CD4-positive, alpha-beta T cell treated with Interleukin-4 for 4 hours (primary cell): ENCODE data around the gene GUCY1A2.

Experiments
- DNase-seq: peaks from one replicate; pipeline ENCODE4 v3.0.0-alpha.2; 2020

The GUCY1A2 gene

DNA sequence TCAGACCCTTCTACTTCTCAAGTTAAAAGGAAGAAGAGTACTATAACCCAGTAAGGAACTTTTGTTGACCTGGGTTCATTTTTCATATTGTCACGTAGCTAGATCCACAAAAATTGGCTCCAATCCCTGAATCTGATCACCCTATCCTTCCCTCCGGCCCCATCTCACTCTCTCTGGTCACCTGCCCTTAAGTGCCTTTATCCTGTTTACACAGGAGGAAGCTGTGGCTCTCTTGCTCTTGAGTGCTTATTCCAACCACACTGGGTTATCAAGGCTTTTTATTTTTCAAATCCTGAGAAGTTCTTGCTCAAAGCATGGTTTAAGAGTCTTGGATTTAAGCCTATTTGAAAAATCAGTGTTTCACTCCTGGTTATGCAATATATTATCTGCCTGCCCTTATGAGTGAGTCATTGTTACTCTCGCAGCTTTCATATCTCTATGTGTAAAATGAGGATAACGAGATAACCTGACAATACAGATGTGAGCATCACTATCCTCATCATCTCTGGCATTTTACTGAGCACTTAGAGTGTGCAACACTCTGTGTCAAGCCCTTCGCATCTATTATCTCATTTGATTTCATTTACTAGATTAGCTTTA lies 293.9 kb downstream of the GUCY1A2 start:
- no peak for DNase-seq

DNA sequence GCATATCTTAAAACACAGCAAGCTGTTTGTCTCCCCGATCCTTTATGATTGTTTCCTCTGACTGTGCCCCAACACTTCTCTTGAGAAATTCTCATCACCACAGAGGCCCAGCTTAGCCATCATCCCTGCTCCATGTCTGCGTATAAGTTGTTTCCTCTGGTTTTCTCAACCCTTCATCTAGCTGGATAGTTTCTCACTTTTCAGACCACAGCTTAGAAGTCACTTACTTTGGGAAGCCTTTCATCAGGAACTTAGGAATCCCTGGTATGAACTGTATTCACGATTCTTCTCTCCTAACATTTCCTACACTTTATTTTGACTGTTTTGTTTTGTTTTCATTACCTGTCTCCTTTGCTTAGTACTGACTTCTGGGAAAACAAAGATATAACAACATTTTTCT lies 295.2 kb downstream of the GUCY1A2 start:
- no peak for DNase-seq

DNA sequence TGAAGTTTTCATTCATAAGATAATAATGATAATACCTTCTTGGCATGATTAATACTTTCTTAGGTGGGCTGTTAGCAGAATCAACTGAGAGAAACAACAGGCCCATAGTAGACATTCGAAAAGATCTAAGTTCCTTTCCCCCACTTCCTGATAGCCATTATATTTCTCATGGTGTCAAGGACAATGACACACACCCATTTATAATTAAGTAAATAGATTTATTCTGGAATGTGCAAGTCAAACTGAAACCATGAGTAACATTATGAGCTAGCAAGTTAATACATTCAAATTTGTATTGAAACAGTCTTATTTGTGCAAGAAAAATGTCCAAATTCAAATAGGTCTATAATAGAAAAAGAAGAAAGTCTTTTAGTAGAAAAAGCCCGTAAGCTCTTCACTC lies 301.1 kb downstream of the GUCY1A2 start:
- DNase-seq: no peak

DNA sequence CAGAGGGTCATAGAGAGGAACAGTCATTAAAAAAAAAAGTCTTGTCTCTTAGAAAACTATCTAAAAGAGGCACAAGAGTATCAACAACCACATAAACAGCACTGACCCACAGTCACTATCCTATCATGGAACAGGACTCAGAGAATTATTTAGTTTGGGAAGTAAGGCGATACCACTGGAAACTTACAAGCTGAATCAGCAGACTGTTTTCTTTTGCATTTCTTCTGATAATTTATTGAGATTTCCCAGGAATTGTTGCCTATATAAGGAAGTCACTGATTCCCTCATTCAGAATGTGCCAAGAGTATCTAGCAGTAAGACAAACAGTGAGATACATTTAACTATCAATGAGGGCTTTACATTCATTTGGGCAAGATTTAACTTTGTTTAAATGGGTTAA lies 304.1 kb downstream of the GUCY1A2 start:
- DNase-seq: no peak

DNA sequence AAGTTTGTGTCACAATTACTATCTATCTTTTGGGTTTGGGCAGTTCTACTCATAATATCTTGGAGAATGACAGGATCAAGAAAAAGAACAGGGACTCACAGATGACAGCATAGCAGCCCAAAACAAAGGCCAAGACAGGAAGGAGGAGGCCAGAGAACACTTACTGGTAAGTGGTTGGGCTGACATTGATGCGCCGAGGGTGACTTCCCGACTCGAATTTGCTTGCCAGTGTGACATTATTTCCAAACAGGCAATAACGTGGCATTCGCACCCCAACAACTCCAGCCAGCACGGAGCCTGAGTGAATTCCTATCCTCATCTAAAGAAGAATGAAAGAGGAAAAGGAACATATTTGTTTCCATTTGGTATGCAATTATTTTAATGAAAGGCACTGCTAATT lies 309.9 kb downstream of the GUCY1A2 start:
- no peak for DNase-seq

DNA sequence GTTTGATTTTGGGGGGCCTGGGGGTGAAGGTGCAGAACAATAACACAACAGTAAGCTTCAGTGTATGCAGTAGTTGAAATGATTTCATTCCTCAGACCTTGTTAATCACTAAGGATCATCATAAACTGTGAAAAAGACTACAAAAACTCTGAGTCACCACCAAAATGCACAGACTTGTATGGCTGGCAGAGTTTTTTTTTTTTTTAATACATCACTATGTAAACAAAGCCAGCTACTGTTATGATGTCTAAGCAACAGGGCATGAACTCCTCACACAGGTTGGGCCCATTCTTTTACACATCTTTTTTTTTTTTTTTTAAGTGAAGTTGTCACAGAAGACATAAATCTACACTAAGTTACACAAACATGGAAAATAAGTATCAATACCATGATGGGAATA lies 311.9 kb downstream of the GUCY1A2 start:
- no peak for DNase-seq

GRCh38 chr11:106702805-106703204 lies 315.5 kb downstream of the GUCY1A2 start:
- no peak for DNase-seq

- DNase-seq: no peak
Observed at GRCh38 chr11:106697058-106697457, 321.2 kb downstream of the GUCY1A2 start.

DNA sequence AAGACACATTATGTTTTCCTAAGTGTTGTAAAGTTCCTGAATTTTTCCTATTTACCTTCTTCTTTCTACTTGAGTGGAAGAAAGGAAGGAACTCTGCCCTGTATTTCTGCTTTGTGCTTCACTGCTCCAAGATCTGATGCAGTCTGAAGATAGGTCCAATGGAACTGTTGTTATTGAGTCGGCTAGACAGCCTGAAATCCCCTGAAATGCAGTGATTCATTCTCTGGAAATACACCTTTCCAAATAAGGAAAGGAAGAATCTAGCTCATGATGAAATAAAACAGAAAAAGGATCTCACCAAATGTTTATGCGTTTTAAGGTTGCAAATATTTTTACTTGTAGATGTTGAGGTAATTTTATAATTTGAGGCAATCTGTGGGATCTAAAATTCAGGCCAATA lies 322.8 kb downstream of the GUCY1A2 start:
- DNase-seq: no peak

GRCh38 chr11:106694501-106694900 lies 323.8 kb downstream of the GUCY1A2 start:
- DNase-seq: no peak

GRCh38 chr11:106691807-106692365 lies 326.4 kb downstream of the GUCY1A2 start:
- no peak for DNase-seq

GRCh38 chr11:106690923-106691322 lies 327.4 kb downstream of the GUCY1A2 start:
- DNase-seq: no peak

DNA sequence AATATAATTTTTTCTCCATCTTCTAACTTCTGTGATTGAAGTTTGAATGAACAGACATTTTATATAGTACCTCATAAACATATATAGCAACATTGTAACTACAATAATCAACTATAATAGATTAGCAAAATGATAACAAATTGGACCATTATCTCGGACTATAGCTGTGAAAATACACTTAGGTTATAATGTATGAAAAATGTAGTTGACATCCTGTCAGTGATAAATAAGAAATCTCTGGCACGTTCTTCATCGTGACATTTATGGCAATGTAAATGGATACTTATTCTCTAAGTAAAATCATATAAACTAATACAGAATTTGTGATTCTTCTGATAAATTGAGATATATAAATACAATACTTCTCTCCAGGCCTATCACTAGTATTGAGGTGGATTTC lies 333.3 kb downstream of the GUCY1A2 start:
- DNase-seq: no peak

DNA sequence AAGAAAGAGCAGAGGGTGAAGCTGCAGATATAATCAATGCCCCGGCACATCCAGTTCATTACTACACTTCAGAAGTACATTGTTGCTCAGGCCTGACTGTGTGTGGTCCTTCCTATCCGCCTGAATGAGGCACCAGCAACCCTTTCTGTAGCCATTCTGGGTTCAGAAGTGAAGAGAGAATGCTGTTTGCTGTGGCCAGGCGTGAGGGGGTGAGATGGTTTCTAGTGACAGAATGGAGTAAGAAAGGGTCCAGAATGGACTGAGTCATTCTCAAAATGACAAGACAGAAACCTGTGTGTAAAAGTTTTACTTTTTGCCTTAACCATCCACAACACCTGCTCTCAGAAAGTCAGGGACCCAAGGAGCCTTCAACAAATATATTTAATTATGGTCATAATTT lies 334.8 kb downstream of the GUCY1A2 start:
- no peak for DNase-seq

DNA sequence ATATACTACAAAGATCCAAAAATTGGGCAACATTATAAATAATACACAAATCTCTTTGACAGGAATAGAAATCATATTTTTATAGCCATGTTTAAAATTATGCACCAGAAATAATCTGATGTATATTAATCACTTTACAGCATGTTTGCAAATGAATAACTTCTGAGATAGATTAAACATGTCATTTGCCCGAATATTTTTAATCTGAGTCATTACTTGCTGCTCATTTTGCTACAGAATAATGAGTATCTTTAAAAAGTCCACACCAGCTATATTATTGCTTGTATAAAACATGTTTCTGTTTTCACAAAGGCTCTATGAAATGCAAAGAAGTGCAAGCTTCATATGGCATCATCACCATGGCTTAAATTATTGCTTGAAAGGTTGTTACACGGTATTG lies 336.8 kb downstream of the GUCY1A2 start:
- no peak for DNase-seq

DNA sequence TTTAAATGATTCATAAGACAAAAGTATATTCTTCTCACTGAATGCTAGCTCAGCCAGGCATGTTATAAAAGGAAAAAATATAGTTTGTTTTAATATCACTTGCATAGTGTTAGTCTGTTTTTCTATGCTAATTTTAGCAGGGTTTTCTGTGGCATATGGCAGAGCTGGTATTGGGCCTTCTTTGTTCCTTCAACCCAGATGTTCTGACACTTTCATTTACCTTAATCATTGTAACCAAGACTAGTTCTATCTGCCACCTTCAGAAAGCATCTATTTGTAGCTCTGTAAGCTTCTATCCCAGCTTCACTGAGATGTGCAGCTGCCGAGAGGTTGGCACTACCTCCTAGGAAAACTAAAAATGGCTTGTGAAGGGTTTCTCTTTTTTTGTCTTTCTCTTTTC lies 338.7 kb downstream of the GUCY1A2 start:
- DNase-seq: no peak

GRCh38 chr11:106679181-106679580 lies 339.1 kb downstream of the GUCY1A2 start:
- DNase-seq: no peak

DNA sequence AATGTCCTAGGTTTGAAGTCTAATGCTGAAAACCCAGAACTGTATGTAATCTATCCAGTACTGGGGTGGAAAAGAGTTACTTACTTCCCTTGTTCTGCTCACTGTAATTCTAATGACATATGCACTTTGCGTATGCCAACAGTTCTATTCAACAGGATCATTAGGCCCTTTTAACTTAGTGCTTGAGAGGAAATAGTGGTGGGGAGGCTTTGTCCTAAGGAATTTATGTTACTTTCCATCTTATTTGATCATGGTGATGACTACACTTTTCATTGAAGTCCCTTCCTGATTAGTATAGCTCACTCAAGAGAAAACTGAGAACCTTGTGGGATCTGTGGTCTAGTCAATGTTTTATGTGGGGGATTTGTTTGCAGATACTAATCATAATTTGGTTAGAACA lies 348.2 kb downstream of the GUCY1A2 start:
- no peak for DNase-seq

DNA sequence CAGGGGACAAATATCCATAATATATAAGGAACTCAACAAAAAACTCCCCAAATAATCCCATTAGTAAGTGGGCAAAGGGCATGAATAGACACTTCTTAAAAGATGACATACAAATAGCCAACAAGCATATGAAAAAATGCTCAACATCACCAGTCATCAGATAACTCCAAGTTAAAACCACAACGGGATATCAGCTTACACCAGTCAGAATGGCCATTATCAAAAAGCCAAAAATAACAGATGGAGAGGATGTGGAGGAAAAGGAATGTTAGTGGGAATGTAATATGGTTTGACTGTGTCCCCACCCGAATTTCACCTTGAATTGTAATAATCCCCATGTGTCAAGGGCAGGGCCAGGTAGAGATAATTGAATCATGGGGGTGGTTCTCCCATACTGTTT lies 350.1 kb downstream of the GUCY1A2 start:
- DNase-seq: no peak

DNA sequence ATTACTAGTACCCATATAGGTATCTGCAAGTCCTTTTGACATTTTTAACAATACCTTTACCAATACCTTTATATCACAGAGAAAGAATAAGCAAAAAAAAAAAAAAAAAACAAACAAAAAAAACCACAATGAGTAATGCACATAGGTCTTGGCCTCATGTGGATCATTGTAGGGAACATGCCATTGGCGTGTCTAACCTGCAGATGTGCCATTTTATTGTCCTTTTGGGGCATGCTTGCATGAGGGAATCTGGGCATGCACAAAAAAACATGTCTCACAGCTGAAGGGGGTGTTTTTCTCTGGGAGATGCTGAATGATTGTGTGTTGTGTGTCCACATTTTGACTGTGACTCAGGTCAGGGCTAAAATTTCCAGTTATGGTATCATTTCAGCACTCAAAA lies 361.6 kb downstream of the GUCY1A2 start:
- DNase-seq: no peak

GRCh38 chr11:106644824-106645223 lies 373.5 kb downstream of the GUCY1A2 start:
- DNase-seq: no peak

GRCh38 chr11:106642331-106642730 lies 375.9 kb downstream of the GUCY1A2 start:
- DNase-seq: no peak

DNA sequence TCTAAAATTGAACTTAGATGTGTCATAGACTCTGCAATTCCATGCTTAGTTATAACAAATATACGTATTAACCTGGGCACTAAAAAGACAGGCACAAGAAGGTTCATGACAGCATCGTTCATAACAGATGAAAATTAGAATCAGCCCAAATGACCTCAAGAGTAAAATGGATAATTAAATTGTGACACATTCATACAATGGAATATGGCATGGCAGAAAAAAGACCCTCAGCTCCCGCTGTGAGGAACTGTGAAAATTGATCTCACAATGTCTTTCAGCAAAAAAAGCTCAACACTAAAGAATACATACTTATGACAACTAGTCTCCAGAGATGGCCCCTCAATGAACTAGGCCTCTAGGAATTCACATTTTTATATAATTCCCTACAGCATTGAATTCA lies 386.0 kb downstream of the GUCY1A2 start:
- DNase-seq: no peak

DNA sequence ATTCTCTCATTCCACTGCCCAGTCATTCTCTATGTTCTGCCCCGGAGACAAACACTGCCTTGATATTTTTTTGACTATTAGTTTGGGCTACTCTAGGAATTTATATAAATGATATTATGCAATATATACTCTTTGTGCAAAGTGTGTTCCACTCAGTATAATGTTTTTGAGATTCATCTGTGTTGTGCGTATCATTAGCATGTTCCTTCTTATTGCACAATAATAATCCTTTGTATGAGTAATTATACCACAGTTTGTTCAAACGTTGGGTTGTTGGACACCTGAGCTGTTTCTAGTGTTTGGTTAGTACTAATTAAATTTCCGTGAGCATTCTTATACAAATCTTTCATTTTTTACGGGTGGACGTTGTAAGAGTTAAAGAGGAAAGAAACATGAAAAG lies 390.6 kb downstream of the GUCY1A2 start:
- DNase-seq: no peak

DNA sequence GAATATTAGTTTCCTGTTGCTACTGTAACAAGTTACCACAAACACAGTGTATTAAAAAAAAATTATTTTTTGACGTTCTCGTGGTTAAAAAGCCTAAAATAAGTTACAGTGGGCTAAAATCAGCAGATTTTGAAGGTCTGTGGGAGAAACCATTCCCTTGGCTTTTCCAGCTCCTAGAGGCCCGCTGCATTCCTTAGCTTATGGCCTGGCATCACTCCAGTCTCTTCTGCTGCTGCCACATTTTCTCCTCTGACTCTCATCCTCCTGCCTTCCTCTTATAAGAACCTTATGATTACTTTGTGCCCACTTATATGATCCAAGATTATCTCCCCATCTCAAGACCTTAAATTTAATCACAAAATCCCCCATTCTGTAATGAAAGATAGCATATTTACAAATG lies 392.7 kb downstream of the GUCY1A2 start:
- DNase-seq: no peak

DNA sequence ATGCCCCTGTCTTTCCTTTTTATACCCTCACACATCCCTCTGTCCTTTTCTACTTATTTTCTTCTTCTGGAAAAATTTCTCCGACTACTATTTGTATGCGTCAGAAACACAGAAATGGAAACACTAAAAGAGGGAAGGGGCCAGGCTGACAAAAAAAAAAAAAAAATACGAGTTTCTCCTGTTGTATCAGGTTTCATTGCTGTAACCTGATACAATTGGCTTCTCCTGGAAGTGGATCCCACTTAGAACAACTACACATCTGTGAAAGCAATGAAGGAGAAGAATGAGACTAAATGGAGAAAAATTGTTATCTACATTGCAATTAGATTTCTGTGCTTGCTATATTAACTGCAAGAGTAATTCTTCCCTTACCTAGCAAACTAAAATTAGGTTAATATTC lies 393.9 kb downstream of the GUCY1A2 start:
- no peak for DNase-seq
